OCI-LY3 (cell line): Measurements from ENCODE around the gene HPCAL1.

Experiments
- H2AFZ ChIP-seq: fragments of 200-600, 300-600 bp; shearing (Covaris generic); 2 replicates; pipeline ENCODE4 v1.6.0; 2014; ENCODE audit warnings: antibody characterized with exemption, low read depth, low read length
- H3K27ac ChIP-seq: fragments of 200-600, 300-600 bp; sonication (generic); 2 replicates; pipeline ENCODE4 v1.5.1; 2014; ENCODE audit warnings: mild to moderate bottlenecking, low read length, moderate library complexity, mixed read lengths
- H3K27me3 ChIP-seq: fragments of 200-600, 300-600 bp; sonication (generic); 2 replicates; pipeline ENCODE4 v1.6.1; 2014; ENCODE audit warnings: low read depth, low read length, mixed read lengths
- H3K36me3 ChIP-seq: fragments of 200-600, 300-600 bp; sonication (generic); replicated peaks from 2 replicates; pipeline ENCODE3; 2014; ENCODE audit warnings: low read depth, low read length, mixed read lengths
- H3K4me1 ChIP-seq: fragments of 300-600, 200-600 bp; sonication (generic); 2 replicates; pipeline ENCODE4 v1.6.1; 2014; ENCODE audit warnings: low read length, mixed read lengths
- H3K4me2 ChIP-seq: fragments of 200-600, 300-600 bp; sonication (generic); 2 replicates; pipeline ENCODE4 v1.6.1; 2014; ENCODE audit warnings: low read length, mixed read lengths
- H3K4me3 ChIP-seq: fragments of 300-600, 200-600 bp; sonication (generic); 2 replicates; pipeline ENCODE4 v1.5.1; 2014; ENCODE audit warnings: antibody characterized with exemption, mild to moderate bottlenecking, low read length, moderate library complexity
- H3K79me2 ChIP-seq: fragments of 300-600, 200-600 bp; shearing (Covaris generic); 2 replicates; pipeline ENCODE4 v1.6.1; 2014; ENCODE audit warnings: mild to moderate bottlenecking, low read length, mixed read lengths
- H3K9ac ChIP-seq: fragments of 300-600, 200-600 bp; shearing (Covaris generic); 2 replicates; pipeline ENCODE4 v1.6.0; 2014; ENCODE audit warnings: mild to moderate bottlenecking, low read length, moderate library complexity
- H3K9me3 ChIP-seq: fragments of 200-600, 300-600 bp; shearing (Covaris generic); 2 replicates; pipeline ENCODE4 v1.6.1; 2014; ENCODE audit warnings: low read length, mixed read lengths; ENCODE audit not compliant: insufficient read depth
- H4K20me1 ChIP-seq: fragments of 200-600, 300-600 bp; sonication (generic); 2 replicates; pipeline ENCODE4 v1.6.1; 2016; ENCODE audit warnings: low read length, mixed read lengths; ENCODE audit not compliant: insufficient read depth
- CTCF ChIP-seq: fragments of 200-600, 300-600 bp; sonication (generic); IDR thresholded peaks from 2 replicates; pipeline ENCODE4 v1.5.1; 2014; ENCODE audit warnings: antibody characterized with exemption, low read length, low read depth
- EZH2phosphoT487 ChIP-seq: fragments of 200-600 bp; shearing (Covaris generic); IDR thresholded peaks from 2 replicates; pipeline ENCODE4 v1.6.1; 2018; ENCODE audit warnings: antibody characterized with exemption, mixed run types, low read depth

The HPCAL1 gene

GRCh38 chr2:10406016-10406415 lies 103.3 kb downstream of the HPCAL1 start:
- TF ChIP-seq CTCF (no peak), EZH2phosphoT487 (no peak)
- Histone ChIP-seq H3K27me3 (no peaks in the 10 kb centered on the region), H3K27ac (no peak overlapping the region), H2AFZ (no peak overlapping the region), H3K79me2 (no peaks in the 10 kb centered on the region), H3K4me2 (no peak overlapping the region), H3K4me3 (no peak overlapping the region), H3K9ac (no peak overlapping the region), H3K36me3 (no peaks in the 10 kb centered on the region), H3K4me1 (peaks cover 37% of the 10 kb centered on the region), H3K9me3 (no peaks in the 10 kb centered on the region), H4K20me1 (no peaks in the 10 kb centered on the region)

DNA sequence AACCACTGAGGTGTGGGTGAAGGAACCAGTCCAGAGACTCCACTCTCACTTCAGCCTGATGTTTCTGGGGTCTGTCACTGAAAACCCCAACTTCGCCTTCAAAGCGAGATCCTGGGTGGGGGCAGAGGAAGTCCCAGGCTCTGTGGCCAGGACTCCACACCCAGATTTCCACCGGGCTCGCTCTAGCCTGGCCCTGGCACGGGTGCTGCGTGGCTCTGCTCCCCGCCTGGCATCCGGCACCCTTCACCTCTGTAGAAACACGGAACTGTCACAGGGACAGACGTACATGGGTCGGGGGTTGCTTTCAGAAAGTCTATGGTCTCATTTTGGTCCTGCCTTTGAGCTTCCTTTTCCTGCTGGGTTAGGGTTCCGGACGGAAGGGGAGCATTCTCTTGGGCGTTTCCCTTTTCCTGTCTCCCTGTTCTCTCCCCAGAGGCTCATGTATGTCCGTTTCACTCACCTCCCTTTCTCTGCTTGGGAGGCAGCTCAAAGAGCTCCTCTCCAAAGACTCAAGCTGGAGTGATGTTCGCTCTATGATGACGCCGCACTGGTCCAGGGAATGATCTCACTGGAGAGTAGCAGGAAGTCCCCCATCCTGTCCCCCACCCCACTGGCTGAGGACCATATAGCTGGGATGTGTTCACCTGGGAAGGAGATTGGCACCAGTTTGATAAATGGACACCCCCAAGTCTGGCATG lies 103.9 kb downstream of the HPCAL1 start:
- H3K9ac ChIP-seq: no peak overlapping the region
- no peak for TF ChIP-seq EZH2phosphoT487
- no peak for TF ChIP-seq CTCF
- peaks cover 42% of the 10 kb centered on the region for H3K4me1 ChIP-seq
- H3K9me3 ChIP-seq: no peaks in the 10 kb centered on the region
- H3K4me3 ChIP-seq: no peak overlapping the region
- no peak overlapping the region for H2AFZ ChIP-seq
- no peaks in the 10 kb centered on the region for H3K27me3 ChIP-seq
- no peak overlapping the region for H3K27ac ChIP-seq
- no peaks in the 10 kb centered on the region for H4K20me1 ChIP-seq
- no peak overlapping the region for H3K4me2 ChIP-seq
- no peaks in the 10 kb centered on the region for H3K79me2 ChIP-seq
- no peaks in the 10 kb centered on the region for H3K36me3 ChIP-seq

GRCh38 chr2:10407432-10407831 lies 104.7 kb downstream of the HPCAL1 start:
- Histone ChIP-seq H3K27me3 (no peaks in the 10 kb centered on the region), H2AFZ (no peak overlapping the region), H3K4me2 (peak overlapping the region; percentile 77), H3K27ac (no peak overlapping the region), H3K36me3 (no peaks in the 10 kb centered on the region), H3K9ac (no peak overlapping the region), H3K4me3 (no peak overlapping the region), H4K20me1 (no peaks in the 10 kb centered on the region), H3K4me1 (peaks cover 46% of the 10 kb centered on the region), H3K79me2 (no peaks in the 10 kb centered on the region), H3K9me3 (no peaks in the 10 kb centered on the region)
- TF ChIP-seq EZH2phosphoT487 (no peak), CTCF (no peak)

DNA sequence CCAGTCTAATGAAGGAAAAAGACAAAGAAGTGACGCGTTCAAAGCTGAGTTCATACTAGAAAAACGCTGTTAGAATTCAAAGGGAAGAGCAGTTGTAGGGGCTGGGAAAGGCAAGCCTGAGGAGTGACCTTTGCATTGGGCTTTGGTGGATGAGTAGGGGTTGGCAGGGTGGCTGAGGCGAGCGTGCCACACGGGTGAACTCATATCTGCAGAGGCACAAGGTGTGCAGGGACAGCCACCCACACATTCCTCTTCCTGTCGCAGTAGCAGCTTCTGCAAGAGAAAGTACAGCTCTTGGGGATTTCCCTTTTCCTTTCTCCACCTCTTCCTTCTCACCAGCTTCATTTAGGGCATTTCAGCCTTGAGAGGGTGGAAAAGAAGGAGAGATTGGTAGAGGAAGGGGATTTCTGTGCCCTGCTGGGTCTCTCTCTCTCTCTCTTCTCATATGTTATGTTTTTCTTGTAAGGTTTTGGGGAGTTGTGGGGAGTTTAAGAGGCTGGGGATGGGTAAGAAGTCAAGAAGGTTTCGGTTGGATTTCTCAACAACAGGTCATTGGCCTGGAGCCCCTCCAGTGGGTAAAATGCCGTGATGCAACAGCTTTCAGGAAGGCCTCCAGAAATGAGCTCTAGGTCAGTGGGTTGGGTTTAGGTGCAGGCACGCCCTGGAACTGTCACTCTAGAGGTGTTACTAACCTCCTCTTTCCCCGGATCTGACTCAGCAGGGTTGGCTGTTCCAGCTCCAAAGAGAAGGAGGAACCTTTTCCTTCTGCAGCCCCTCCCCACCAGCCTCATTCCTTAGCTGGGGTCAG lies 105.3 kb downstream of the HPCAL1 start:
- peak overlapping the region; percentile 77 for H3K4me2 ChIP-seq
- no peak overlapping the region for H3K9ac ChIP-seq
- no peaks in the 10 kb centered on the region for H3K27me3 ChIP-seq
- peaks cover 52% of the 10 kb centered on the region for H3K4me1 ChIP-seq
- TF ChIP-seq CTCF: no peak
- TF ChIP-seq EZH2phosphoT487: no peak
- H3K27ac ChIP-seq: no peak overlapping the region
- no peaks in the 10 kb centered on the region for H4K20me1 ChIP-seq
- peak overlapping the region; percentile 57; the same call in 1 of the 2 replicates for H3K4me3 ChIP-seq
- no peaks in the 10 kb centered on the region for H3K36me3 ChIP-seq
- H2AFZ ChIP-seq: no peak overlapping the region
- H3K9me3 ChIP-seq: no peaks in the 10 kb centered on the region
- H3K79me2 ChIP-seq: no peaks in the 10 kb centered on the region
